Astrocyte of the spinal cord (primary cell): ENCODE results near the gene CRTAC1.

Experiments
- DNase-seq: peaks from one replicate; pipeline ENCODE4 v3.0.0; 2011; ENCODE audit warnings: low read depth, low spot score
- H3K4me3 ChIP-seq: 2 replicates; pipeline ENCODE4 v1.5.1; 2011; ENCODE audit warnings: low read depth, mild to moderate bottlenecking, low read length, moderate library complexity
- in situ Hi-C: cut with HindIII; loops from 2 replicates; pipeline ENCODE4 v1.10.0; 2017; ENCODE audit warnings: low sequenced_read_pairs
- TF ChIP-seq, protein P1 (sequence below): IDR thresholded peaks from 2 replicates; pipeline ENCODE4 v1.5.1; 2012; ENCODE audit warnings: low read depth, mild to moderate bottlenecking, low read length, inconsistent platforms

Gene CRTAC1

GRCh38 chr10:97904018-97904381 is 126.4 kb downstream of the CRTAC1 start:
- no peak for DNase-seq
- TF ChIP-seq, protein P1, sequence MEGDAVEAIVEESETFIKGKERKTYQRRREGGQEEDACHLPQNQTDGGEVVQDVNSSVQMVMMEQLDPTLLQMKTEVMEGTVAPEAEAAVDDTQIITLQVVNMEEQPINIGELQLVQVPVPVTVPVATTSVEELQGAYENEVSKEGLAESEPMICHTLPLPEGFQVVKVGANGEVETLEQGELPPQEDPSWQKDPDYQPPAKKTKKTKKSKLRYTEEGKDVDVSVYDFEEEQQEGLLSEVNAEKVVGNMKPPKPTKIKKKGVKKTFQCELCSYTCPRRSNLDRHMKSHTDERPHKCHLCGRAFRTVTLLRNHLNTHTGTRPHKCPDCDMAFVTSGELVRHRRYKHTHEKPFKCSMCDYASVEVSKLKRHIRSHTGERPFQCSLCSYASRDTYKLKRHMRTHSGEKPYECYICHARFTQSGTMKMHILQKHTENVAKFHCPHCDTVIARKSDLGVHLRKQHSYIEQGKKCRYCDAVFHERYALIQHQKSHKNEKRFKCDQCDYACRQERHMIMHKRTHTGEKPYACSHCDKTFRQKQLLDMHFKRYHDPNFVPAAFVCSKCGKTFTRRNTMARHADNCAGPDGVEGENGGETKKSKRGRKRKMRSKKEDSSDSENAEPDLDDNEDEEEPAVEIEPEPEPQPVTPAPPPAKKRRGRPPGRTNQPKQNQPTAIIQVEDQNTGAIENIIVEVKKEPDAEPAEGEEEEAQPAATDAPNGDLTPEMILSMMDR: no peak
- H3K4me3 ChIP-seq: no peak overlapping the region
- in situ Hi-C loops: no loop called here

DNA sequence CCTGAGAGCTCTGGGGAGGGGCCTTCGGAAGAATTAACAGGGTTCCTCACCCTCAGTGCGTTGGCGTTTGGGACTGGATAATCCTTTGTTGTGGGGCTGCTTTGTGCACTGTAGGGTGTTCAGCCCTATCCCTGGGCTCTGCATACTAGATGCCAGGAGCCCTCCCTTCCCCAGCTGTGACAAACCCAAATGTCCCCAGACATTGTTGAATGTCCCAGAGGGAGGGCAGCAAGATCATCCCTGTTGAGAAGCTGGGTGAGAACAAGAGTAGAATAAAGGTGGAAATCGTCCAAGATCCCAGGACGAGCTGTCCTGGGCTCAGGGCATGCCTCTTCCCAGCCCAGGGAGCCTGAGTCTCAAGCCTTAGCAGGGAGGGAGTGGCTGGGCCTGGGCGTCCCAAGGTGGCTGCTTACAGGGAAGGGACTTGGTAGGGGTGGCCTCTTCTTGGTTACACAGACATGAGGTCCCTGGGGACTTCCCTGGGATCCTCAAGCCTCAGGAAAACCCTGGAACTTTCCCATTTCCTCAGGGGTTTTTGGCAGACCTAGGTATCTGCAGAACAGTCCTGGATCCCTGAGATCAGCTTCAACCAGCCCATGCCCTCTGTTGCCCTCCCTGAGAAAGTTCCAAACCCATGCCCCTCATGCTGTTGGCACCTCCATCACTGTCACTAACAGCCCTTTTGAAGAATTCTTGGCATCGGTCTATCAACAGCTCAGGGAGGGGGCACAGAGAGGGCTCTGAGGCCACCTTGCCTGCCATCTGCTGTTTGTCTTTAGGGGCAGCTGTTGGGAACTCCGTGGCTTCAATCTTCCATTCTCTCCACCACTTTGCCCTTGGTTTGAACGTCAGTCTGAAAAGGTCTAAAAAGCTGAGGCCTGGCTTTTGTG is 127.0 kb downstream of the CRTAC1 start:
- TF ChIP-seq, protein P1: no peak
- H3K4me3 ChIP-seq: no peak overlapping the region
- in situ Hi-C loops: no loop called here
- no peak for DNase-seq

- in situ Hi-C loops: no loop called here
- TF ChIP-seq, protein P1: no peak
- H3K4me3 ChIP-seq: no peak overlapping the region
- DNase-seq: no peak
Observed at GRCh38 chr10:97901381-97901780, 129.0 kb downstream of the CRTAC1 start.

- TF ChIP-seq, protein P1: no peak
- no peak for DNase-seq
- H3K4me3 ChIP-seq: no peak overlapping the region
- in situ Hi-C loops: no loop called here
Observed at GRCh38 chr10:97898429-97898828, 132.0 kb downstream of the CRTAC1 start.

DNA sequence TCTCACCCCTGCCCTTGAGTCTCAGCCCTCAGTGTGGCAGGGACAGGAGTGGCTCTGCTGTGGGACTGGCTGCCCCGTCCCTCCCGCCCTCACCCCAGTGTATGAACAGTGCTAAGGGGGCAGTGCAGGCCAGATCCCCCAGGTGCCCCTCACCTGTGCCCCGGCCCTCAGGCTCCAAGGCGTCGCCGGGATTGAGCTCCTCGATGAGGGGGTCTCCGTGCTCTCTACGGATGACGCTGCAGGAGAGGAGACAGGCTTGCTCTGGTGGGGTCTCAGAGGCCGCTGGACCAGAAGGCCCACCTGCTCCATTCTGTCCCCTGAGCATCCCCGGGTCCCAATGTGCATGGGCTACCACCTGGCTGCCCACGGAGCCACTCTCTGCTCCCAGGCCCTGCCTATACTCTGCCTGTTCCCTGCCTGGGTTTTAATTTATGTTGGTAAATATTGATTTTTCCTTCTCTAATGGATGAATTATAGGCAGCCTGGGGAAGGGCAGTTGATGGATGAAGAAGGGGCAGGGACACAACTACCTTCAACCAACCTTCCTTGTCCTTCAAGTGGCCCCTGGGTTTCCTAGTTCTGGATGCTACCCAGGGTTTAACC is 133.6 kb downstream of the CRTAC1 start:
- TF ChIP-seq, protein P1: no peak
- no peak overlapping the region for H3K4me3 ChIP-seq
- DNase-seq: no peak
- in situ Hi-C loops: no loop called here

GRCh38 chr10:97895915-97896314 is 134.5 kb downstream of the CRTAC1 start:
- in situ Hi-C loops: no loop called here
- no peak overlapping the region for H3K4me3 ChIP-seq
- DNase-seq: no peak
- TF ChIP-seq, protein P1: no peak
